AG04450 (cell line): ENCODE measurements around the gene SLC35F3. TPM values are rescaled to one million over a fixed set of nuclear protein-coding genes. Genes with fewer than 3 reads are reported as not detected.

Source experiments
- CTCF ChIA-PET: fragments of 300-600, 350-600 bp; formaldehyde crosslinking; extraction: SDS; loops from one replicate; lab custom pipeline; 2022; ENCODE audit warnings: antibody characterized with exemption, inconsistent platforms; lab: Charles Lee
- POLR2A ChIA-PET: fragments of 350-600 bp; formaldehyde crosslinking; extraction: SDS; loops from one replicate; lab custom pipeline; 2021; ENCODE audit warnings: antibody characterized with exemption, inconsistent platforms; lab: Yijun Ruan, JAX
- DNase-seq: peaks from one replicate; pipeline ENCODE4 v3.0.0-alpha.2; 2011; ENCODE audit warnings: low read depth, low spot score
- H3K27ac ChIP-seq: one replicate; pipeline ENCODE4 v1.5.1; 2012; ENCODE audit warnings: low read depth, low read length, control low read depth
- H3K27me3 ChIP-seq: one replicate; pipeline ENCODE4 v1.6.0; 2012; ENCODE audit warnings: low read length; ENCODE audit not compliant: control insufficient read depth, insufficient read depth
- H3K4me3 ChIP-seq: 2 replicates; pipeline ENCODE4 v1.5.1; 2011; ENCODE audit warnings: mild to moderate bottlenecking, low read depth, low read length, control low read depth
- H3K9me3 ChIP-seq: 2 replicates; pipeline ENCODE4 v1.5.1; 2012; ENCODE audit warnings: low read length; ENCODE audit not compliant: control insufficient read depth, insufficient read depth
- polyA plus RNA-seq: library from polyadenylated mRNA; depleted of rRNA; stranded (reverse); fragments of >200 nt; gene quantifications from 2 replicates; pipeline ENCODE4 v1.2.3, GENCODE V29; 2011
- TF ChIP-seq, protein P1 (sequence below): IDR thresholded peaks from 2 replicates; pipeline ENCODE4 v1.5.1; 2011; ENCODE audit warnings: low read depth, low read length, control low read depth, inconsistent platforms

The SLC35F3 gene
- polyA plus RNA-seq, 1 experiment = 0.04 TPM

DNA sequence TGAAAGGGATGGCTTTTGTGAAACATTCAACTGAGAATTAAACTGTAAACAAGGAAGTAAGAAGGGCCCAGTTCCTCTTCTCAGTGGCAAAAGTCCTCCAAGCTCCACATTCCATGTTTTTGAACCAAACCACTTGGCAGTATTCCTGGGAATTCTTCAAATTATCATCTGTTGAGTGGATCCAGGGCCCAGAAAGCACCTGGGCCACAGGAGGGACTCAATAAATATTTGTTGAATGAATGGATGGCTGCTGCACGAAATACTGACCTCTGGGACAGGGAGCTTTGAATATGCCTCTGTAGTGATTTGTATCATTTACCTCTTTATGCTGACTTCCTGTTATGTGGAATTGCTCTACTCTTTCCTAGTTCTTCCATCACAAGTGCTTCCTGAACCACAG is 4.7 kb downstream of the SLC35F3 start:
- H3K4me3 ChIP-seq = no peak overlapping the region
- TF ChIP-seq, protein P1, sequence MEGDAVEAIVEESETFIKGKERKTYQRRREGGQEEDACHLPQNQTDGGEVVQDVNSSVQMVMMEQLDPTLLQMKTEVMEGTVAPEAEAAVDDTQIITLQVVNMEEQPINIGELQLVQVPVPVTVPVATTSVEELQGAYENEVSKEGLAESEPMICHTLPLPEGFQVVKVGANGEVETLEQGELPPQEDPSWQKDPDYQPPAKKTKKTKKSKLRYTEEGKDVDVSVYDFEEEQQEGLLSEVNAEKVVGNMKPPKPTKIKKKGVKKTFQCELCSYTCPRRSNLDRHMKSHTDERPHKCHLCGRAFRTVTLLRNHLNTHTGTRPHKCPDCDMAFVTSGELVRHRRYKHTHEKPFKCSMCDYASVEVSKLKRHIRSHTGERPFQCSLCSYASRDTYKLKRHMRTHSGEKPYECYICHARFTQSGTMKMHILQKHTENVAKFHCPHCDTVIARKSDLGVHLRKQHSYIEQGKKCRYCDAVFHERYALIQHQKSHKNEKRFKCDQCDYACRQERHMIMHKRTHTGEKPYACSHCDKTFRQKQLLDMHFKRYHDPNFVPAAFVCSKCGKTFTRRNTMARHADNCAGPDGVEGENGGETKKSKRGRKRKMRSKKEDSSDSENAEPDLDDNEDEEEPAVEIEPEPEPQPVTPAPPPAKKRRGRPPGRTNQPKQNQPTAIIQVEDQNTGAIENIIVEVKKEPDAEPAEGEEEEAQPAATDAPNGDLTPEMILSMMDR = no peak
- peaks cover 18% of the 10 kb centered on the region for H3K9me3 ChIP-seq
- ChIA-PET CTCF (no interaction called here), POLR2A (no interaction called here)
- no peak overlapping the region for H3K27ac ChIP-seq
- no peak for DNase-seq
- H3K27me3 ChIP-seq = no peaks in the 10 kb centered on the region

DNA sequence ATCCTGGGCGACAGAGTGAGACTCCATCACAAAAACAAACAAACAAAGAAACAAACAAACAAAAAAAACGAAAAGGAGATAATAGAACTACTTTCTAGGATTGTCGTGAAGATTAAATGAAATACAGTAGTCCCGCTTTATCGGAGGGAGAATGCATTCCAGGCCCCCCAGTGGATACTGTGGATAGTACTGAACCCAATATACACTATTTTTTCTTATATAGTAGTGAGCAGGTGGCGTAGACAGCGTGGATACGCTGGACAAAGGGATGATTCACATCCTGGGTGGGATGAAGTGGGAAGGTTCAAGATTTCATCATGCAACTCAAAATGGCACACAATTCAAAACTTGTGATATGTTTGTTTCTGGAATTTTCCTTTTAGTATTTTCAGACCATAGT is 8.0 kb downstream of the SLC35F3 start:
- ChIA-PET CTCF (no interaction called here), POLR2A (no interaction called here)
- Histone ChIP-seq H3K27ac (no peak overlapping the region), H3K4me3 (no peak overlapping the region), H3K9me3 (peaks cover 8% of the 10 kb centered on the region), H3K27me3 (no peaks in the 10 kb centered on the region)
- TF ChIP-seq, protein P1 = no peak
- no peak for DNase-seq

DNA sequence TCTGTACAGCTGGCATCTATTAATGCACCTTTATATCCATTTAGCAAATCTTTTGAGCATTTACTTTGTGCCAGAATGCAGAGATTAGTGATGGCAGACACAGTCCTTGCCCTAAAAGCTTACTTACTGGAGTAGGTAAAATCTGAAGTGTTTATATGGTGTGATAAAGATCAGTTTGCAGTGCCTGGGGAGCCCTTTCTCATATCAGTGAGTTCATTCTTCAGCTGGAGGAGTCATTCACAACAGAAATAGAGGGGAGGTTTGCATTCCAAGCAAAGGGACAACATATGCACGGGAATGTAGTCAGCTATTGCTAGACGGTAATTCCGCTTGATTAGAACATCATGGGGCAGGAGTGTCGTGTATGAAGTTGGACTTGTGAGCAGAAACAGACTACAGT is 8.4 kb downstream of the SLC35F3 start:
- H3K27ac ChIP-seq = no peak overlapping the region
- H3K27me3 ChIP-seq = no peaks in the 10 kb centered on the region
- H3K9me3 ChIP-seq = peaks cover 9% of the 10 kb centered on the region
- ChIA-PET CTCF (no interaction called here), POLR2A (no interaction called here)
- no peak overlapping the region for H3K4me3 ChIP-seq
- DNase-seq = no peak
- TF ChIP-seq, protein P1 = no peak

DNA sequence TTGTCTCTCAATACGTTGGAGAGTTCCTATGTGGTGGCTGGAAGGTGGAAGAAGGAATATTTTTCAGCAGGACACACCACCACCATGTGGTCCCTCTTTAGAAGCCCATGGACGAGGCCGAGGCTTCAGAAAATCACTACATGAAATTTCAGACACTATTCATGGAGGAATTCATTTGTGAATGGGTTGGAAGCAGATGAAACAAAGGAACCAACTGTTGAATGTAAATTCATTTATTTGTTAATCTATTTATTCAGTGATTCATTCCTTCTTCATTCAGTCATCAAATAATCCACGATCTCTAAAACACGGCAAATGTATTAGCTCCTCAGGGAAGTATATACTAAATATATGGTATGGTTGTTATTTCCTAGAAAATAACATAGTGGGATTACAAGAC is 12.2 kb downstream of the SLC35F3 start:
- Histone ChIP-seq H3K4me3 (no peak overlapping the region), H3K9me3 (peaks cover 12% of the 10 kb centered on the region), H3K27ac (no peak overlapping the region), H3K27me3 (no peaks in the 10 kb centered on the region)
- TF ChIP-seq, protein P1 = no peak
- ChIA-PET CTCF (no interaction called here), POLR2A (no interaction called here)
- DNase-seq = no peak

DNA sequence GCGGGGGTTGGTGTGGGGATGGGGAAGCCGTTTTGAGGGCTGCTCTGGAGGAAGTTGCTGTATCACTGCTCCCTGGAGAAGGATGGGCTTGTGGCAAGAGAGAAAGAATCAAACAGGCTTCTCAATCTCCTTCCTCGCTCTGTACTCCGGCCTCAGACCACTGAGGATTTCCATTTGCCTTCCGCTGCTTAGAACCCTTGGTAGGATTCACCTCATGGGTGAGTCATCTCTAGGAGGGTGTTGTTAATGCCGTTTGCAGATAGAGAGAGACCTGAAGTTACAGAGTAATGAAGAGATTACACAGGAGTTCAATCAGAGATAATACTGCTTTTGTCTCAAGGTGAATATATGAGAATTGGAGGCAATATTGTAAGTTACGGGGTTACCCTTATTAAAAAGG is 15.3 kb downstream of the SLC35F3 start:
- POLR2A ChIA-PET = no interaction called here
- Histone ChIP-seq H3K4me3 (no peak overlapping the region), H3K27me3 (no peaks in the 10 kb centered on the region), H3K9me3 (peaks cover 8% of the 10 kb centered on the region), H3K27ac (no peak overlapping the region)
- DNase-seq = no peak
- TF ChIP-seq, protein P1 = no peak
- CTCF ChIA-PET = no interaction called here
